NB4 (cell line): ENCODE data around the gene CALN1.

ENCODE experiments used
- CTCF ChIP-seq: IDR thresholded peaks from one replicate; pipeline ENCODE4 v1.5.1; 2012; ENCODE audit warnings: low read depth, low read length
- MAX ChIP-seq: IDR thresholded peaks from 2 replicates; pipeline ENCODE4 v1.6.1; 2011; ENCODE audit warnings: low read depth, low read length
- POLR2A ChIP-seq: IDR thresholded peaks from 2 replicates; pipeline ENCODE4 v1.6.1; 2011; ENCODE audit warnings: mild to moderate bottlenecking; ENCODE audit not compliant: insufficient read length; ENCODE audit errors: extremely low read depth

- TF ChIP-seq POLR2A = no peak
- TF ChIP-seq CTCF = no peak
- no peak for TF ChIP-seq MAX
Observed at GRCh38 chr7:72078301-72078700, 333.8 kb downstream of the CALN1 start.
